GM19467 (cell line): Measurements from ENCODE around the gene YIF1A.

ENCODE experiments used
- ATAC-seq: cut with Tn5 transposase; IDR thresholded peaks from one replicate; pipeline ENCODE4 v1.9.1; 2021; ENCODE audit warnings: mild to moderate bottlenecking, moderate library complexity; ENCODE audit not compliant: unreplicated experiment

The YIF1A gene

GRCh38 chr11:66248903-66249302 is 40.0 kb downstream of the YIF1A start:
- ATAC-seq: no peak

DNA sequence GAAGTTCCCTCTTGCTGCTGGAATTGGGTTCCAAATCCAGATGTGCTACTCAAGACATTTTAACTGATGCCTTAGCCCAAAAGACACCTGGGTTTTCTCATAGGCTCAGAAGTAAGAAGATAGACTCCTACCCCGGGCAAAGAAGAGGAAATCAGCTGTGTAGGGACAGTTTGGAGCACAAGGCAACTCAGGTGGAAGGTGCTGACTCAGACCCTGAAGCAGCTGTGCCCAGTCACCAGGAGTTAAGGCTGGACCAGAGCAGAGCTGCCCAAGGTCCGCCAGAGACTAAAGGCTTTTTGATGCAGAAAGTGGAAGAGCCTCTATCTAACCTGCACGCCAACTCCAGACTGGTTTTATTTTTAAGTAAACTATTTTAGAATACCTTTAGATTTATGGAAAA is 41.1 kb downstream of the YIF1A start:
- ATAC-seq: no peak

DNA sequence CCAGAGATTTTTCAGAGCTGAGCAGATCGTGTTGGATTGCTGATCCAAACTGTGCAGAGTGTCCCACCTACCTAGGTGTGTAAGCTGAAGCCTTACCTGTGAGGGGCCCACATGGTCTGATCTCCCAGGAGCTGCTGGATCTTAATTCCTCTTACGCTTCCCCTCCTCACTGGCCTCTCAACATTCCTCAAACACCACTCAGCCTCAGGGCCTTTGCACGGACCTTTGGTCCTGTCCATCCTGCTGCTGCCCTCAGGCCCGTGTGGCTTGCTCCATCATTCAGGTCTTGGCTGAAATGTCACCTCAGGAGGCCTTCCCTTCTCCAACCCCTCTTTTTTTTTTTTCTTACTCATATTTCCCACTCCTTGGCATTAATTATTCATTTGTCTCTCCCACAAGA is 41.6 kb downstream of the YIF1A start:
- ATAC-seq: no peak

DNA sequence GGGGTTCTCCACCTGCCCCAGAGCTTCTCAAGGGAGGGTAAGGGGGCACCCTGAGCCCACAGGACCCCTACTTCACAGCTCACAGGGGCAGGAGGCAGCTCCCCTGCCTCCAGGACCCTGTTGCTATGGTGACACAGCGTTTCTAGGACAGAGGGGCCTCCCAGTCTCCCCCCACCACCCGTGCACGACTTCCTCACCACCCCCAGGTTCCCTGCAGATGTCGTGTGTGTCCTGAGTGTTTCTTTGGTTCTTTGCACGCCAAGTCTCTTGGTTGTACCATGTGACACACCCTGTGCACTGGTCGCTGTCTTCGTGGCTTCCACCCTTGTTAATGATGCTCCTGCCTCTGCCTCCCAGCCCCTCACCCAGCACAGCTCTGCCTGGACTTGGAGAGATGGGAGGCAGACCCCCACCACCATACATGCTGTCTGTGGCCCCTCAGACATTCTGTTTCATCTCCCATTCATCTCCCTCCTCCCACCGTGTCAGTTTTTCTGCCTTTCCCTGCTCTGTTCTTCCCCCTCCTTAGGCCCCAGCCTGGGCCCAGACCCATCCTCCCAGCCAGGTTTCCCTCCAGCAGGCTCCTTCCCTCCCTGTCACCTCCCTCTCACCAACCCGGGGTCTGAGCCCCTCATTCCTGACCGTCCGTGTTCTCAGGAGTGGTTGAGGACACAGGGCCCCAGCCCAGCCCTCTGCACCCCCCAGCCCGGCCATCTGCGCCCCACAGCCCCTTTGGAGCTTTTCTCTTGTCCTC is 45.0 kb downstream of the YIF1A start:
- no peak for ATAC-seq

- no peak for ATAC-seq
These were observed 46.7 kb downstream of the YIF1A start for GRCh38 chr11:66242095-66242765.

GRCh38 chr11:66240781-66241136 is 48.2 kb downstream of the YIF1A start:
- ATAC-seq: no peak

DNA sequence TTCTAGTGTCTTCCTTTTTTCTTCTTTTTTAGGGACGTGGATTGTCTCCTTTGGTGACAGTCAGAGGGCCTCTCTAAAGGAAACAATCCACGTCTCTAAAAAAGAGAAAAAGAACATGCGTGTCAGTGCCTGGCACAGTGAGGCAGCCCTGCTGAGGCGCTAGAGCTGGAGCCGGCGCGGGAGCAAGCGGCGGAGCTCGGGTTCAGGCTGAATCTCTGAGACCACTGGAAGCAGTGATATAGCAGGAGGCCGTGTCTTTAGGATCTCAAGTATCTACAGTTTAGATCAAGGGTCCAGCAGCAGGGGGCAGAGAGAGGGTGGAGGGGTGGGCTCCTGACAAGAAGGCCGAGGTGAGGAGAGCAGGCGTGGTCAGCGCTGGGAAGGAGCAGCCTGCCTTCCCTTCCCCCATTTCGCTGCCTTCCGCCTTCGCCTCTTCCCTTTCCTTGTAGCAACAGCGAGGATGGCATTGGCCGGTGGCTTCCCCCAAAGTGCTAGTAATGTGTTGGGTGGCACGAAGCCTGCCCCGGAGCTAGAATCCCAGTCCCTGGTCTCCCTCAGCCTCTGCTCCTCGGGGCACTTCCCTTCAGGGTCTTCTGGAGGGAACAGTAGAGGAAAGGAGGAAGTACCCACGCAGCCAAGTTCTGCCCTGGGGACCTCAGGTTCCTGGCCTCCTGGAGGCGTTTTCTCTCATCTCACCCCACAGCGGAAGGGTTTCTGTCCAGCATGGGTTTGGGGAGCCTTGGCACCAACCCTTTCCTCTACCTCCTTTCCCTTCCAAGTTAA is 48.8 kb downstream of the YIF1A start:
- no peak for ATAC-seq

DNA sequence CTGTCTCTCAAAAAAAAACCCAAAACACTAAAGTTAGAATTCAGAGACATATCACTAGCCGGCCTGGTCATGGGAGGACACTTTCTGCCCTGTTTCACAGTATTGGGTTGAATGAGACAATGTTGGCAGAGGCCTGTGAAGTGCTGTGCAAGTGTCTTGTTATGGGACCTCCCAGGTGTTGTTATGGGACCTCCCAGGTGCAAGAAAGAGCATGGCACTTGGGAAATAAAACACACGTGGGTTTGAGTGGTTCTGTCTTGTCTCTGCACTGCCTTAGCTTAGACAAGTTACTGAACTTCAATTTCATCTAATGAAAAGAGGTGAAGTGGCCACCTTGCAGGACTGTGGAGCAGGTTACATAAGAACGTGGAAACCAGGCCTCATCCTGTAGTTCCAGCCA is 49.4 kb downstream of the YIF1A start:
- ATAC-seq: no peak

DNA sequence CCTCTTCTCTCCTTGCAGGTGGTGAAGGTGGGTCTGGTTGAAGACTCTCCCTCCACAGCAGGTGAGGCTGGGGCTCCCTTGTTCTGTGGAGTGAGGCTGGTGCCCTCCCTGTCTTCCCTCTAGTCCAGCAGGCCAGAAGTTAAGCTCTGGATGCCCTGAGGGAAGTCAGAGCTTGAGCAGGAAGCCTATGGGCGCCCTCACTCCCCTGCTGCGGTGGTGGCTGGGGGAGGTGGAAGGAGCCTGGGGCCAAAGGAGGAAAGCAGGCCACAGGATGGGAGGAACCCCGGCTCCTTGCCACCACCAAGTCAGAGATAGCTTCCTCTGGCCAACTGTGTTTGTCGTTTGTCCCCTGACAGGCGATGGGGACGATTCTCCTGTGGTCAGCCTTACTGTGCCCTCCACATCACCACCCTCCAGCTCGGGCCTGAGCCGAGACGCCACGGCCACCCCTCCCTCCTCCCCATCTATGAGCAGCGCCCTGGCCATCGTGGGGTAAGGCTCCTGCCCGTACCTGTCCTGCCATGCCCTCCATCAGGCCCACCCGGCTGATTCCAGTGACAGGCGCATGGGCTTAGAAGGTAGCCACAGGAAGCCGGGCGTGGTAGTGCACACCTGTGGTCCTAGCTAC is 50.0 kb downstream of the YIF1A start:
- no peak for ATAC-seq

DNA sequence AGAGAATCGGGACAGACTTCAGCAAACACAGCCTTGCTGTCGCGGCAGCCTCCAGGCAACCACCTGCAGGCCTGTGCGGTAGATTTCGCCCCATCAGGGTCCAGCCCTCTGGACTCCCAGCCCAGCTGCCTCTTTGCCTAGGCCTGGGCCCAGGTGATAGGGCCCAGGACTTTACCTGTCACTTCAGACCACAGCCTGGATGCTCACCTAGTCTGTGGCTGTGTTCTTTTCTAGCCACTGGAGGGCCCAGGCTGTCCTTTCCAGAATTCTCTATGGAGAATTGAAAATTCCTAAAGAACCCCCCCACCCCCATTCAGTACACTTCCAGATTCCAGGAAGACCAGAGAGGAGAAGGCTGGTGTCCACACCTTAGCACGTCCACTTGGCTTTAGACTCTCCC is 51.1 kb downstream of the YIF1A start:
- no peak for ATAC-seq

GRCh38 chr11:66235141-66235540 is 53.8 kb downstream of the YIF1A start:
- no peak for ATAC-seq
